Gastrocnemius medialis (tissue), 4 donors: ENCODE data around the gene PDSS2. TPM values are rescaled to one million over a fixed set of nuclear protein-coding genes. Genes with fewer than 3 reads are reported as not detected.

ENCODE experiments used
- ATAC-seq, 2 donors: fragments of 150-250 bp; one replicate each; pipeline ENCODE4 v1.9.1; 2016
- DNase-seq, 2 donors: peaks; one replicate each; pipeline ENCODE4 v3.0.0-alpha.2; 2019
- H3K27ac ChIP-seq, 4 donors: fragments of 200-600 bp; sonication (generic); 1 replicate in 1 of 4; 2 replicates in 3 of 4; pipeline ENCODE4 v1.5.1; 2016 to 2018; ENCODE audit warnings: mild to moderate bottlenecking in 2 of 4, moderate library complexity in 1 of 4
- H3K27me3 ChIP-seq, 3 donors: fragments of 200-600 bp; sonication (generic) in 2 of 3; 1 replicate in 1 of 3; 2 replicates in 2 of 3; pipeline versions ENCODE4 v1.5.1 to v1.6.0; 2016 to 2019; ENCODE audit warnings: mild to moderate bottlenecking in 1 of 3, moderate library complexity in 1 of 3
- H3K36me3 ChIP-seq, 2 donors: fragments of 200-600 bp; sonication (generic) in 1 of 2; one replicate each; pipeline ENCODE4 v1.5.1; 2017 to 2018
- H3K4me1 ChIP-seq, 2 donors: fragments of 200-600 bp; sonication (generic) in 1 of 2; one replicate each; pipeline ENCODE4 v1.5.1; 2016 to 2017; ENCODE audit warnings: mild to moderate bottlenecking in 2 of 2
- H3K4me3 ChIP-seq, 4 donors: fragments of 200-600 bp; sonication (generic) in 3 of 4; 1 replicate in 1 of 4; 2 replicates in 3 of 4; pipeline ENCODE4 v1.5.1; 2016 to 2019; ENCODE audit warnings: mild to moderate bottlenecking in 2 of 4
- H3K9me3 ChIP-seq, 3 donors: fragments of 200-600 bp; sonication (generic) in 2 of 3; 1 replicate in 1 of 3; 2 replicates in 2 of 3; pipeline ENCODE4 v1.5.1; 2016 to 2019
- POLR2A ChIP-seq, 2 donors: fragments of 450-650 bp; IDR thresholded peaks; one replicate each; pipeline ENCODE4 v1.6.1; 2017; ENCODE audit warnings: antibody characterized with exemption in 2 of 2, mild to moderate bottlenecking in 2 of 2, moderate library complexity in 2 of 2
- in situ Hi-C, 4 donors: fragments of 200-750 bp; cut with MboI; loops; one replicate each; pipeline versions ENCODE4 v1.15.0 to v1.8.0; 2017; ENCODE audit warnings: low sequenced_read_pairs in 4 of 4
- intact Hi-C: fragments of 100-400 bp; cut with DNase I; formaldehyde crosslinking; loops from one replicate; pipeline ENCODE4 v1.15.1; 2023; ENCODE audit warnings: low total_unique reads
- total RNA-seq, 4 donors: library from RNA; depleted of rRNA; stranded (reverse); fragments of >200 nt; gene quantifications; one replicate each; pipeline versions ENCODE4 v1.1.0 to v1.2.3, GENCODE V29; 2016
- TF ChIP-seq, protein P1 (sequence below), 5 experiments: fragments of 450-650 bp in 3 of 5; fragments of 200-600 bp in 2 of 5; sonication (generic) in 2 of 5; IDR thresholded peaks in 4 of 5; conservative IDR thresholded peaks in 1 of 5; 1 replicate in 4 of 5; 2 replicates in 1 of 5; pipeline ENCODE4 v1.5.1; 2016 to 2019; ENCODE audit warnings: antibody characterized with exemption in 5 of 5, mild to moderate bottlenecking in 3 of 5, moderate library complexity in 3 of 5

The PDSS2 gene
- total RNA-seq, 4 donors from 2014 or later, result 6.6 to 14.3 (median 10.0) TPM

DNA sequence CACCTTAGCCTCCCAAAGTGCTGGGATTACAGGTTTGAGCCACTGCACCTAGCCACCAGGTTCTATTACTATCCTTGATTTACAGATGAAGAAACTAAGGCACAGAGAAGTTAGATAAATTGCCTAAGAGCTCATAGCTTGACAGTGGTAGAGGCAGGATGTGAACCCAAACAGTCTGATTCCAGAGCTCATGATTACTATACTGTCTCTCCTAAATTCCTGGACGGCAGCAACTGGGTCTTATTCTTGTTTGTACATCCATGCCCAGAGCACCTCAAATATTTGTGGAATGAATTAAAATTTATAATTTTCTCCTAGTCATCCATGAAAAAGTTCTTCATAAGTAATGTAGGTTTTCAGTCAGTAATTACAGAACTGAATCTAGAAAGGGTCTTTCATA lies 15.1 kb downstream of the PDSS2 start:
- no peak for TF ChIP-seq POLR2A (IDR thresholded peaks at IDR 0.05)
- TF ChIP-seq, protein P1, sequence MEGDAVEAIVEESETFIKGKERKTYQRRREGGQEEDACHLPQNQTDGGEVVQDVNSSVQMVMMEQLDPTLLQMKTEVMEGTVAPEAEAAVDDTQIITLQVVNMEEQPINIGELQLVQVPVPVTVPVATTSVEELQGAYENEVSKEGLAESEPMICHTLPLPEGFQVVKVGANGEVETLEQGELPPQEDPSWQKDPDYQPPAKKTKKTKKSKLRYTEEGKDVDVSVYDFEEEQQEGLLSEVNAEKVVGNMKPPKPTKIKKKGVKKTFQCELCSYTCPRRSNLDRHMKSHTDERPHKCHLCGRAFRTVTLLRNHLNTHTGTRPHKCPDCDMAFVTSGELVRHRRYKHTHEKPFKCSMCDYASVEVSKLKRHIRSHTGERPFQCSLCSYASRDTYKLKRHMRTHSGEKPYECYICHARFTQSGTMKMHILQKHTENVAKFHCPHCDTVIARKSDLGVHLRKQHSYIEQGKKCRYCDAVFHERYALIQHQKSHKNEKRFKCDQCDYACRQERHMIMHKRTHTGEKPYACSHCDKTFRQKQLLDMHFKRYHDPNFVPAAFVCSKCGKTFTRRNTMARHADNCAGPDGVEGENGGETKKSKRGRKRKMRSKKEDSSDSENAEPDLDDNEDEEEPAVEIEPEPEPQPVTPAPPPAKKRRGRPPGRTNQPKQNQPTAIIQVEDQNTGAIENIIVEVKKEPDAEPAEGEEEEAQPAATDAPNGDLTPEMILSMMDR (IDR thresholded peaks at IDR 0.05 in 4 of 5, conservative IDR thresholded peaks at IDR 0.05 in 1 of 5), result no peak
- Histone ChIP-seq H3K9me3 (peaks cover 0 to 5% (median 0%) of the 10 kb centered on the region in 3 donors), H3K36me3 (no peaks in the 10 kb centered on the region), H3K4me1 (peaks cover 5 to 13% of the 10 kb centered on the region in 2 donors), H3K27me3 (no peaks in the 10 kb centered on the region), H3K4me3 (no peak overlapping the region), H3K27ac (no peak overlapping the region)
- in situ Hi-C loops, result no loop called here
- ATAC-seq (no peak), DNase-seq (no peak)
- intact Hi-C loops, result no loop called here

DNA sequence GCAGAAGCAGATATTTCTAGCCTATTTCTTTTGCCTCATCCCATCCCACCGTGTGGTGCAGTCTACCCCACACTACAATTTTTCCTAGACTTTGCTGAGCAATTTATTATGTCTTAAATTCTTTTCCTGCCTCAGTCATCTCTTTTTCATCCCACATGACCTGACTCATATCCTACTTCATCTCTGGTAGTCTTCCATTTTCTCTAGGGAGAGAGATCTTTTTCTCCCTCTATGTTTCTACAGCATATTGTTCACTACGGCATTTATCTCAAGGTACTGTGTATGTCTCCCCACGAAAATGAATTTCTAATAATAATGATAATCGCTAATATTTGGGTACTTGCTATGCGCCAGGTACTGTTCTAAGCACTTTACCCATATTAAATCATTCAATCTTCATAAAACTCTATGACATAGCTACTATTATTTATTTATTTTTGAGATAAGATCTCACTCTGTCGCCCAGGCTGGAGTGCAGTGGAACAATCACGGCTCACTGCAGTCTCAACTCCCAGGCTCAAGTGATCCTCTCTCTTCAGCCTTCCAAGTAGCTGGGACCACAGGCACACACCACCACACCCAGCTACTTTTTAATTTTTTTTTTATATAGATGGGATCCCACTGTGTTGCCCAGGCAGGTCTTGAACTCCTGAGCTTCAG lies 15.6 kb downstream of the PDSS2 start:
- Histone ChIP-seq H3K27me3 (no peaks in the 10 kb centered on the region), H3K36me3 (no peaks in the 10 kb centered on the region), H3K4me3 (no peak overlapping the region), H3K27ac (no peak overlapping the region), H3K4me1 (peaks cover 5 to 13% of the 10 kb centered on the region in 2 donors), H3K9me3 (peaks cover 0 to 5% (median 0%) of the 10 kb centered on the region in 3 donors)
- DNase-seq (no peak), ATAC-seq (no peak)
- no peak for TF ChIP-seq POLR2A (IDR thresholded peaks at IDR 0.05)
- TF ChIP-seq, protein P1 (IDR thresholded peaks at IDR 0.05 in 4 of 5, conservative IDR thresholded peaks at IDR 0.05 in 1 of 5), result no peak
- in situ Hi-C loops (no loop called here), intact Hi-C loops (no loop called here)

DNA sequence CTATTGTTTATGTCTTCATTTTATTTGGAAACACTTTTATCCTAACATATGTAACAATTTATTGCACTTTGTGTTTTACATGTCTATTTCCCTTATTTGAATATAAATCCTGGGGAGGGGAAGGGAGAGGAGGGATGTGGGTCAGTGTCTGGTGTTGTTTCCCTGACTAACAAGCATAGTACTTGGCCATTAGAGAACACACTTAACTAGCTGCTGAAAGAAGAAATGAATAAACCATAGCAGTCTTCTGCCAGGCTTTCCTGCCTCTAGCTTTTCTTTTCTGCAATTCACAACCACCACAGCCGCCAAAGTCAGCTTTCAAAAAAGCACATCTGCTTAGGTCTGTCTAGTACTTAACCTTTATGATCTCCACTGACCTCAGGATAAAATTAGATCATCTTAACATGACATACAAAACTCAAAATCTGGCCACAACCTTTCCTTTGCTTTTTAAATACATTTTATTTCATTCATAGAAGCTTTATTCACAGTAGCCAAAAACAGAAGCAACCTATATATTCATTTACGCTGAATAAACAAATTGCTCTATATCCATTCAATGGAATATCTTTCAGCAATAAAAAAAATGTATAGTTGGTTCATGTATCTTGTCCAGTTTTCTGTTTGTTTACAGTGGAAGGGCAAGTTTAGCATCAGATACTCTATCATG lies 16.3 kb downstream of the PDSS2 start:
- Histone ChIP-seq H3K27ac (no peak overlapping the region), H3K4me3 (no peak overlapping the region), H3K9me3 (peaks cover 0 to 4% (median 0%) of the 10 kb centered on the region in 3 donors), H3K36me3 (no peaks in the 10 kb centered on the region), H3K27me3 (no peaks in the 10 kb centered on the region), H3K4me1 (peaks cover 5 to 13% of the 10 kb centered on the region in 2 donors)
- in situ Hi-C loops (no loop called here), intact Hi-C loops (no loop called here)
- ATAC-seq (no peak), DNase-seq (no peak)
- TF ChIP-seq, protein P1 (IDR thresholded peaks at IDR 0.05 in 4 of 5, conservative IDR thresholded peaks at IDR 0.05 in 1 of 5), result no peak
- no peak for TF ChIP-seq POLR2A (IDR thresholded peaks at IDR 0.05)

DNA sequence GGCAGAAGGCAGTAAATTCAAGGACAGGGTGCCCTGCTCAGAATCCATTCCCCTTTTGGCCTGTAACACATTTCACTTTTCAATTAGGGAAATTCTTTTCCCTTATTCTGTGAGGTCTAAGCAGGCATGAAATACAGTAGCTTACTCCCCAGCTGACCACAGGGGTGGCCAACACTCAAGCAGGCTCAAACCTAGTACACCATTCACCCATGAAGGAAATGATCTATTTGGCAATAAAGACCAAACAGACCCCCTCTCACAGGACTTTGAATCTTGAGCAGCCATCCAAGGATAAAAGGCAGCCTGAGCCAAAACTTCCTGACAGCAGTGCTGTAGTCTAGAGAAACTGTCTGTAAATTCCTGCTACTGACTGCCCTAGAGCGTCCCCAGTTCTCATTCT lies 17.7 kb downstream of the PDSS2 start:
- in situ Hi-C loops, result no loop called here
- H3K9me3 ChIP-seq, result no peaks in the 10 kb centered on the region
- DNase-seq (no peak), ATAC-seq (no peak)
- H3K4me3 ChIP-seq, result no peak overlapping the region
- TF ChIP-seq POLR2A (IDR thresholded peaks at IDR 0.05), result no peak
- TF ChIP-seq, protein P1 (IDR thresholded peaks at IDR 0.05 in 4 of 5, conservative IDR thresholded peaks at IDR 0.05 in 1 of 5), result no peak
- H3K36me3 ChIP-seq, result no peaks in the 10 kb centered on the region
- no peak overlapping the region for H3K27ac ChIP-seq
- no peaks in the 10 kb centered on the region for H3K27me3 ChIP-seq
- H3K4me1 ChIP-seq, result peaks cover 5 to 13% of the 10 kb centered on the region in 2 donors
- intact Hi-C loops, result no loop called here
